ENCODE results near the gene PDILT.
"Not testable (repeated sequence)": the region's sequence is repeated elsewhere in the genome, so short reads cannot be mapped to it uniquely, and the experiment has no call there.

GRCh38 chr16:20421748-20422147 lies 17.2 kb upstream of the PDILT start:
- TF ChIP-seq ZNF274 (IDR thresholded peaks at IDR 0.05; ENCODE audit: low read length); ZNF274 (tag by site-specific recombination; IDR thresholded peaks at IDR 0.05; ENCODE audit: borderline replicate concordance); ZNF777 (tag by site-specific recombination; IDR thresholded peaks at IDR 0.05; ENCODE audit: borderline replicate concordance); ZNF37A (tag by site-specific recombination; IDR thresholded peaks at IDR 0.05); CTCF (tag by site-specific recombination; IDR thresholded peaks at IDR 0.05); ZNF660 (tag by site-specific recombination; IDR thresholded peaks at IDR 0.05); ZNF404 (tag by site-specific recombination; IDR thresholded peaks at IDR 0.05); ZNF768 (tag by site-specific recombination; IDR thresholded peaks at IDR 0.05); ZNF571 (tag by site-specific recombination; IDR thresholded peaks at IDR 0.05); ZSCAN23 (tag by site-specific recombination; IDR thresholded peaks at IDR 0.05); ZNF133 (tag by site-specific recombination; IDR thresholded peaks at IDR 0.05); ZNF670 (tag by site-specific recombination; IDR thresholded peaks at IDR 0.05; ENCODE audit: low read depth); ATF2 (tag by site-specific recombination; IDR thresholded peaks at IDR 0.05; ENCODE audit: low read depth); ZBTB26 (tag by site-specific recombination; optimal IDR thresholded peaks at IDR 0.05); KLF1 (tag by site-specific recombination; IDR thresholded peaks at IDR 0.05): not testable (repeated sequence)

All from HEK293 (cell line).